K562 (cell line): ENCODE data around the gene PPP6R3. TPM values are rescaled to one million over a fixed set of nuclear protein-coding genes. Genes with fewer than 3 reads are reported as not detected.

Source experiments
- DDX20 ChIP-seq: fragments of 450-650 bp; IDR thresholded peaks from 2 replicates; pipeline ENCODE4 v1.6.1; 2016; ENCODE audit warnings: missing genetic modification characterization, low read depth, mild to moderate bottlenecking, missing compliant biosample characterization, moderate library complexity
- E2F3 ChIP-seq: fragments of 250-450 bp; sonication (Bioruptor Pico); IDR thresholded peaks from 2 replicates; pipeline ENCODE4 v1.4.0; 2020; ENCODE audit warnings: mild to moderate bottlenecking
- KAT7 ChIP-seq: sonication (generic); formaldehyde crosslinking; IDR thresholded peaks from 2 replicates; pipeline ENCODE4 v1.8.0; 2022; ENCODE audit warnings: missing genetic modification reagents, mild to moderate bottlenecking, borderline replicate concordance
- PBX2 ChIP-seq, 2 experiments: IDR thresholded peaks in 1 of 2; conservative IDR thresholded peaks in 1 of 2; 2 replicates each; pipeline ENCODE4 v1.6.1; 2016; ENCODE audit warnings: low read depth in 2 of 2, mild to moderate bottlenecking in 1 of 2, missing compliant biosample characterization in 1 of 2, missing genetic modification characterization in 1 of 2, moderate library complexity in 1 of 2
- POLR2A ChIP-seq: fragments of 450-650 bp; conservative IDR thresholded peaks from 2 replicates; pipeline ENCODE4 v1.6.1; 2016
- POLR2G ChIP-seq: fragments of 200-400 bp; formaldehyde crosslinking; IDR thresholded peaks from 2 replicates; pipeline ENCODE4 v1.6.1; 2017; ENCODE audit warnings: low read depth, mild to moderate bottlenecking, antibody characterized with exemption, low read length, moderate library complexity
- TAF9B ChIP-seq: fragments of 450-650 bp; IDR thresholded peaks from 2 replicates; pipeline ENCODE4 v1.6.1; 2018; ENCODE audit warnings: mild to moderate bottlenecking; ENCODE audit not compliant: partially characterized antibody
- ZBTB11 ChIP-seq, 3 experiments: fragments of 200-800 bp in 1 of 3; fragments of 250-450 bp in 1 of 3; fragments of 450-650 bp in 1 of 3; sonication (Bioruptor Pico) in 1 of 3; sonication (Bioruptor generic) in 1 of 3; formaldehyde crosslinking in 1 of 3; IDR thresholded peaks; 2 replicates each; pipeline versions ENCODE4 v1.6.1 to v1.8.0; 2016 to 2022; ENCODE audit warnings: mild to moderate bottlenecking in 2 of 3, missing genetic modification characterization in 2 of 3, missing compliant biosample characterization in 1 of 3, moderate library complexity in 1 of 3
- ZNF589 ChIP-seq: fragments of 200-800 bp; sonication (Bioruptor generic); IDR thresholded peaks from 2 replicates; pipeline ENCODE4 v1.6.1; 2016; ENCODE audit warnings: low read depth, missing genetic modification characterization, missing compliant biosample characterization
- polyA plus RNA-seq, 8 experiments: library from polyadenylated mRNA; depleted of rRNA in 4 of 8; stranded (reverse) in 5 of 8; unstranded in 3 of 8; fragments of >200 nt; fragmentation: Nextera tagmentation in 2 of 8; fragmentation: Illumina TruSeq in 1 of 8; extraction: Ambion mirVana in 2 of 8; extraction: Trizol in 1 of 8; gene quantifications; 2 replicates each; pipeline versions ENCODE4 v1.2.1 to v1.2.3, GENCODE V29; 2011 to 2014; ENCODE audit warnings: inconsistent platforms in 1 of 8, missing spikeins in 1 of 8
- total RNA-seq, 7 experiments: library from RNA; depleted of rRNA in 6 of 7; stranded (reverse); fragments of >200 nt in 6 of 7; fragmentation: Illumina TruSeq in 2 of 7; extraction: Trizol in 2 of 7; gene quantifications; 2 replicates each; pipeline versions ENCODE4 v1.2.1 to v1.2.3, GENCODE V29; 2011 to 2021; ENCODE audit warnings: low replicate concordance in 1 of 7

PPP6R3 gene
- total and polyA plus RNA-seq, 9 of the 15 experiments (the other 6 are each of a cell fraction or from before 2014, with no cell fraction given): 20.3 to 117 (median 80.6) TPM

GRCh38 chr11:68460741-68461574, at the start of gene PPP6R3 (continued):
- TF ChIP-seq E2F3: peak; percentile 80
- TF ChIP-seq POLR2G: peak; percentile 90
- 0 out of 2 replicates have a peak, but pooled peaks have one; percentile 7 for TF ChIP-seq KAT7
- TF ChIP-seq TAF9B: no peak
- no peak for TF ChIP-seq DDX20 (tag)
- TF ChIP-seq POLR2A: peak; percentile 75
- TF ChIP-seq ZNF589 (CRISPR knock-in tag): peak; percentile 18; the same call in 1 of the 2 replicates
- TF ChIP-seq PBX2 (CRISPR knock-in tag; IDR thresholded peaks at IDR 0.05; ENCODE audit: low read depth): no peak
- no peak for TF ChIP-seq PBX2 (tag; conservative IDR thresholded peaks at IDR 0.05; ENCODE audit: low read depth)
- TF ChIP-seq ZBTB11 (CRISPR knock-in tag; IDR thresholded peaks at IDR 0.05): 0 out of 6 replicates have a peak, but pooled peaks of 1 of the 3 experiments have one; percentile 6
